ENCODE measurements around the gene ADAMTS19.
"Not testable (repeated sequence)": the region's sequence is repeated elsewhere in the genome, so short reads cannot be mapped to it uniquely, and the experiment has no call there.

The ADAMTS19 gene, protein sequence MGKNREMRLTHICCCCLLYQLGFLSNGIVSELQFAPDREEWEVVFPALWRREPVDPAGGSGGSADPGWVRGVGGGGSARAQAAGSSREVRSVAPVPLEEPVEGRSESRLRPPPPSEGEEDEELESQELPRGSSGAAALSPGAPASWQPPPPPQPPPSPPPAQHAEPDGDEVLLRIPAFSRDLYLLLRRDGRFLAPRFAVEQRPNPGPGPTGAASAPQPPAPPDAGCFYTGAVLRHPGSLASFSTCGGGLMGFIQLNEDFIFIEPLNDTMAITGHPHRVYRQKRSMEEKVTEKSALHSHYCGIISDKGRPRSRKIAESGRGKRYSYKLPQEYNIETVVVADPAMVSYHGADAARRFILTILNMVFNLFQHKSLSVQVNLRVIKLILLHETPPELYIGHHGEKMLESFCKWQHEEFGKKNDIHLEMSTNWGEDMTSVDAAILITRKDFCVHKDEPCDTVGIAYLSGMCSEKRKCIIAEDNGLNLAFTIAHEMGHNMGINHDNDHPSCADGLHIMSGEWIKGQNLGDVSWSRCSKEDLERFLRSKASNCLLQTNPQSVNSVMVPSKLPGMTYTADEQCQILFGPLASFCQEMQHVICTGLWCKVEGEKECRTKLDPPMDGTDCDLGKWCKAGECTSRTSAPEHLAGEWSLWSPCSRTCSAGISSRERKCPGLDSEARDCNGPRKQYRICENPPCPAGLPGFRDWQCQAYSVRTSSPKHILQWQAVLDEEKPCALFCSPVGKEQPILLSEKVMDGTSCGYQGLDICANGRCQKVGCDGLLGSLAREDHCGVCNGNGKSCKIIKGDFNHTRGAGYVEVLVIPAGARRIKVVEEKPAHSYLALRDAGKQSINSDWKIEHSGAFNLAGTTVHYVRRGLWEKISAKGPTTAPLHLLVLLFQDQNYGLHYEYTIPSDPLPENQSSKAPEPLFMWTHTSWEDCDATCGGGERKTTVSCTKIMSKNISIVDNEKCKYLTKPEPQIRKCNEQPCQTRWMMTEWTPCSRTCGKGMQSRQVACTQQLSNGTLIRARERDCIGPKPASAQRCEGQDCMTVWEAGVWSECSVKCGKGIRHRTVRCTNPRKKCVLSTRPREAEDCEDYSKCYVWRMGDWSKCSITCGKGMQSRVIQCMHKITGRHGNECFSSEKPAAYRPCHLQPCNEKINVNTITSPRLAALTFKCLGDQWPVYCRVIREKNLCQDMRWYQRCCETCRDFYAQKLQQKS

DNA sequence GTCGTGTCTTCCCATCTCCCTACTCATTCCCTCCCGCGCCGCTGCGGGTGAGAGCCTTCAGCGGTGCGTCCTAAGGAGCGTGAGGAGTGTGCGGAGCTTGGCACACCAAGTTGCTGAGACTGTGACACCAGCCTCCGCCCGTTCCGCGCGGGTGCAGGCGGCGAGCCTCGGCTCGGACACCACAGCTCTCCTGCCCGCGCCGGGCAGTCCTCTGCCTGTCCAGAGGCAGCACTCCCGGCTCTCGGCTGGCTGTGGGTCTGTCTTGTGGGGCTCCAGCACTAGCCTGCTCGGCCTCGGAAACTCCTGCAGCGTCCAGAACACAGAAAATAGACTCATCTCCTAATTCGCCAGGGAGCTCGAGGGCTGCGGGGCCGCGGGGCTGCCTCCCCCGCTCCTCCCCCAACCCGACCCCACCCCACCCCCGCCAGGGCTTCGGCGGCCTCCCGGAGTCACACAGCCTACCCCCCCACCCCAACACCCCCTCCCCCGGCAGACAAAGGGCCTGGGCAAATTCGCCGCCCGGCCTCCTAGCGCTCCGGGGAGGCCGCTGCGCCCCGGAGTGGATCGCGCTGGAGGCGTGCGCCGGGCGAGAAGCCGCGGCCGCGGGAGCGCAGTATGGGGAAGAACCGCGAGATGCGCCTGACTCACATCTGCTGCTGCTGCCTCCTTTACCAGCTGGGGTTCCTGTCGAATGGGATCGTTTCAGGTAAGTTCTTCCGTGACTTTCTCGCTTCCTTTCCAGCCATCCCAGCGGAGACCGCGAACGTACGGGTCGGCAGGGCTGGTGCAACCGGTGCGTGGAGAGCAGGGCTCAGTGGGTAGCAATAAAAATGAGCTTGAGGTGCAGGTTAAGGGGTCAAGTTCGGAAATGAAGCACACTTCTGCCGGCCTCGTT lies at the start of gene ADAMTS19:
Gene ADAMTS19 (plus strand): TSS at position 522 of the 895 bp plus-strand sequence. CDS start 94 bp downstream, at position 616.
- DNase-seq (ENCODE audit: low read depth in 1 of 2, low spot score in 1 of 2), result no peak

DNA sequence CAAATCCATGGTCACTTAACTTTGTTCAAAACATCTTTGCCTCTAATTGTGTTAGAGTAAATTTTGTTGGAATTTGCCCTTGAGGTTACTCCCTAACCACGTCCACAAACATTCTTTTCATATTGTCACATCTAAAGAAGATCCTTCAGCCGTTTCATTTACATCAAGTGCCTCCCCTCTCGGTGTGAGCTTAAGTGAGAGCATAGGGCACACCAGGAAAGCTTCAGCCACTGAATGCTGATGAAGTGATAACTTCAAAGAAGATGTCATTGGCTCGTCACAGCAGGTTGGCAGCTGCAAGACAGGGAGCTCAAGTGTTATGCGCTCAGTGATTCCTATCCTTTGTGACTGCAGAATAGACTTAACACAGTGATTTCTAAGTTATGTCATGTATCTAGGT lies 49.6 kb upstream of the ADAMTS19 start:
- DNase-seq (ENCODE audit: low read depth in 1 of 2, low spot score in 1 of 2), result no peak

DNA sequence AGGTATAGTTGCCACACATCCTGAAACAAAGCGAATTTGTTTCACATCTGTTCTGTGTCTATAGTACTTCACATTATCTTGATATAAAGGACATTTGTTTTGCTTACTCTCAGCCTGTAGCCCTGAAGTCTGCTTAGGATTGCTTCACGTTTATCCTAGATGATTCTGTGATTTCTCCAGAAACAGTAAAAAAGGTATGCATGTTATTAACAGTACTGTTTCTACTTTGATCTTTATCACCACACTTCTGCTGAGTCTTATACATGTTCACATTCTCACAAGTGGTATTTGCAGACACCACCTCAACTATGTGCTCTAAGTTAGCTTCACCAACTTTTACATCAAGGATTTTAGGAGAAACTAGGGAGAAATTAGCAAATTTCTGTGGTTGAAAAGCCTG lies 47.4 kb upstream of the ADAMTS19 start:
- no peak for DNase-seq (ENCODE audit: low read depth in 1 of 2, low spot score in 1 of 2)

DNA sequence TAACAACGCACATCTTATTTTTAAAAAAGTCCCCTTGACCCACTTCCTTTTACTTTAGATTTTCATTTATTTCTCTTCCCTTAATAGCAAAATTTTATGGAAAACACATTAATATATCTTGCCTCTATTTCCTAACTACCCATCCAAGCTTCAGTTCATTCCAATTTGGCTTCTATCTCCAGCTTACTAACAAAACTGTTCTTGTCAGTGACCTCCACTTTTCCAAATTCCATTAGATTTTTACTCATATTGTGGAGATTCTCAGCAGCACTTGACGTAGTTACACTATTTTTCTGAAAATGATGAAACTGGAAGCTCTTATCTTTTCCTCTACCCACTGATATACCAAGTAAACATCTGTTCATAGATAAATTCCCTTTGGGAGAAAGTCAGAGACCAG lies 46.5 kb upstream of the ADAMTS19 start:
- no peak for DNase-seq (ENCODE audit: low read depth in 1 of 2, low spot score in 1 of 2)

DNA sequence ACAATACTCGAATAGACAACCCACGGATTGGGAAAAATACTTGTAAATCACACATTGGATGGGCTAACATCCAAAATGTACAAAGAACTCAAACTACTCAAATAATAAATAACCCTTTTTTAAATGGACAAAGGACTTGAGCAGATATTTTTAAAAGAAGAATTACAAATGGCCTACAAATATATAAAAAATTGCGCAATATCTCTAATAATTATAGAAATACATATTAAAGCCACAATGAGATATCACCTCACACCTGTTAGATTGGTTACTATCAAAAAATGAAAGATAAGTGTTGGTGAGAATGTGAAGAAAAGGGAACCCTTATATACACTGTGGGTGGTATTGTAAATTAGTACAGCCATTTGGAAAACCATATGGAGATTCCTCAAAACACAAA lies 40.8 kb upstream of the ADAMTS19 start:
- DNase-seq (ENCODE audit: low read depth in 1 of 2, low spot score in 1 of 2), result no peak

DNA sequence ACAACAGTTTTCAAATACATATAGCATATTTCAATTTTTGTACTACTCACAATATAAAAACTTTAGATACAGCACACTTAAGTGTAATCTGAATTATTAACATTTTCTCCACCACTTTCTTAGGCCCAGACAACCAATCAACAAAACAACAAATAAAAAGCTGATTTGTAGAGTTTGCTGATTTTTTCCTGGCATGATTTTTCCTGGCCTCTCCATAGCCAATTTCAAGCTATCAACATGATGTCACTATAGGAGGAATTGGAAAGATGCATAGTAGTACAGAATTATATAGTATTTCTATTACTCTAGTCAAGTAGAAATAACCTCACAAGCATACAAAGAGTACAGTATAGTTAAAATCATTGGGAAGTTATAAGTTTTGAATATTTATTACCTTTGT lies 35.1 kb upstream of the ADAMTS19 start:
- no peak for DNase-seq (ENCODE audit: low read depth in 1 of 2, low spot score in 1 of 2)

DNA sequence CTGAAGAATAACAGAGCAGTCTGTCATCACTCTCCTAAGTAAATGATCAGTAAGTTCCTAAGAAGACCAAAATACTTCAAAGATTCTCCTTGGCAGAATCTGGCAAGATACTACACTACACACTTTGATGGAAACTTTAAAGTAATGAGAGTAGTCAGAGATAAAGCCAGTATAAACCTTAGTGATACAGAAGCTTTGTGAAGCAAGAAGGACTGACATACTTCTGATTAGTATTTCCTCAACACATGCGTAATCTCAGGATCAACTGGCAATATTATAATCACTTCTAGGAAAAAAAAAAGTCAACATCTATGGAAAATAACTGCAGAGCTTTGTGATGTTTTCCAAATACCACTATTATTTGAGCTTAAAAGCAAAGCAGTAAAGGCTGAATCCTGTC lies 34.0 kb upstream of the ADAMTS19 start:
- no peak for DNase-seq (ENCODE audit: low read depth in 1 of 2, low spot score in 1 of 2)

DNA sequence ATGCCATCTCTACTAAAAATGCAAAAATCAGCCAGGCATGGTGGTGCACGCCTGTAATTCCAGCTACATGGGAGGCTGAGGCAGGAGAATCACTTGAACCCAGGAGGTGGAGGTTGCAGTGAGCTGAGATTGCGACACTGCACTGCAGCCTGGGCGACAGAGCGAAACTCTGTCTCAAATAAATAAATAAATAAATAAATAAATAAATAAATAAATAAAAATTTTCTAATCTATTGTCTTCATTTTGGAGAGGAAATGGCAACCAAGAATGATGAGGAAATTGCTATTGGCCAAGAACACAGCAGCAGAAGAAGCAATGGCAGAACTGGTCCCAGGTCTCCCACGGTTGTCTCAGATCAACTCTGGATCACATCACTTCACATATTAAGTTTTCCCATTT lies 31.5 kb upstream of the ADAMTS19 start:
- DNase-seq (ENCODE audit: low read depth in 1 of 2, low spot score in 1 of 2), result not testable (repeated sequence)

DNA sequence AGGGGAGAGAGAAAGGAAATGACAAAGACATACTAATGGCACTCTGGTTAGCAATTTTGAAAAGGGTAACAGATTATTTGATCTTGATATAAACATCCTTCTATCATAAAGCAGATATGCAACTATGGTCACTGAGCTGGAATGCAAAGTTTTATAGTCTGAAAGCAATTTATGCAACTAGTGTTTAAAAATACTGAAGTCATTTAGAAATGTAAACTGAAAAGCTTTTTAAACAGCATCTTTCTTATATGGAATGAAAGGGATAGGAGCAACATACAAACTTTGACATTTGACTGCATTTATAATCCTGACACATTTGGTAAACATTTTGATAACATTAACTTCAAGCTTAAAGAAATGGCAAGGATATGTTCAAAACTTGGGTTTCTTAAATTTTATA lies 28.7 kb upstream of the ADAMTS19 start:
- no peak for DNase-seq (ENCODE audit: low read depth in 1 of 2, low spot score in 1 of 2)

DNA sequence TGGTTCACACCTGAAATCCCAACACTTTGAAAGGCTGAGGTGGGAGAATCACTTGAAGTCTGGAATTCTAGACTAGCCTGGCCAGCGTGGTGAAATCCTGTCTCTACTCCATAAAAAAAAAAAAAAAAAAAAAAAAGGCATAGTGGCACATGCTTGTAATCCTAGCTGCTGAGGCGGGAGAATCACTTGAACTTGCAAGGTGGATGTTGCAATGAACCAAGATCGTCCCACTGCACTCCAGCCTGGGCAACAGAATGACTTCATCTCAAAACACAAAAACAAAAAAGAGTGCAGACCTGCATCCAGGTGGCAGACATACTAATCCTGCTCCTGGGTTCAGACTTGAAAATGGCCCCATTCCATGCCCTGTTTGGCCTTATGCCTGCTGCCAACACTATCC lies 21.8 kb upstream of the ADAMTS19 start:
- no peak for DNase-seq (ENCODE audit: low read depth in 1 of 2, low spot score in 1 of 2)

DNA sequence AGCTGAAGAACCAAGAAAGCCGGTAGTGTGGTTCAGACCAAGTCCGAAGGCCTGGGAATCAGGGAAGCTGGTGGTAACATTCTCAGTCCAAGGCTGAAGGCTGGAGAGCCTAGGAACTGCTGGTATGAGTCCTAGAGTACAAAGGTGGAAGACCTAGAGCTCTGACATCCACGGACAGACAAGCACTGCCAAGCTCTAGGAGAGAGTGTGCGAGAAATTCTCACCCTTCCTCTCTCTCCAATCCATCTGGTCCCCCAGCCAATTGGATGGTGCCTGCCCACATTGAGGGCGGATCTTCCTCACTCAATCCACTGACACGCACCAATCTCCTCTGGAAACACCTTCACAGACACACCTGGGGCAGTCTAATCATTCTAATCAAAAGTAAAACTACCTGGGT lies 19.7 kb upstream of the ADAMTS19 start:
- no peak for DNase-seq (ENCODE audit: low read depth in 1 of 2, low spot score in 1 of 2)

DNA sequence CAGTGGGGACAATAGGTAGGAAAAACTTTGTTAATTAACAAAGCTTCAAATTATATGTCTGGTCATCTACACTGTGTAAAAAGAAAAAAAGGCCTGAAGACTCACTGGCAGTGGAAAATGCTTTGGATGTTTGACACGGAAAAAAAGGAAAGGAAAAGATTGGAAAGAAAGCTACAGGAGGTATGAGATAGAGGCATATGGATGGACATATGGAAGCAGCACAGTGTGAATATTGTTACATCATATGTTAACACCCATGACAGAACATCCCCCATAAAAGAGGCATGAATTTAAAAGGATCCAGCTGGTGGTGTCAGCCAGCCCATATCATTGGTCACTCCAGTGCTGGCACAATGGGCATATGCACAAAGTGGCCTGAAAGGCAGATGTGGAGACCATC lies 19.0 kb upstream of the ADAMTS19 start:
- no peak for DNase-seq (ENCODE audit: low read depth in 1 of 2, low spot score in 1 of 2)

DNA sequence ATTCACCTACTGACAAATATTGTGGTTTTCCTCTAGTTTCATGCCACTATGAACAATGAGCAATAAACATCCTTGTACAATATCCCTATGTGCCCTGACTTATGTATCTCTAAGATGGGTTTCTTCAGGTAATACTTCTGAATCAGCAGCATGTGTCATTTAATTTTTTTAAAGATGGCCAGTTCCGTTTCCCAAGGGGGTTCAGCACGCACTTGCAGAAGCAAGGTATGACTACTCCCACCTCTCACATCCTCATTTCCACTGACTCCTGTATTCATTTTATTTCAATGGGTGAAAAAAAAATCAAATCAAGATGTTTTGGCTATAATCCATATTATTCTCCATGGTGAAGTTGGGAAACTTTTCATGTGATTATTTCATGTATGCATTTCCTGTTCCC lies 14.7 kb upstream of the ADAMTS19 start:
- no peak for DNase-seq (ENCODE audit: low read depth in 1 of 2, low spot score in 1 of 2)

DNA sequence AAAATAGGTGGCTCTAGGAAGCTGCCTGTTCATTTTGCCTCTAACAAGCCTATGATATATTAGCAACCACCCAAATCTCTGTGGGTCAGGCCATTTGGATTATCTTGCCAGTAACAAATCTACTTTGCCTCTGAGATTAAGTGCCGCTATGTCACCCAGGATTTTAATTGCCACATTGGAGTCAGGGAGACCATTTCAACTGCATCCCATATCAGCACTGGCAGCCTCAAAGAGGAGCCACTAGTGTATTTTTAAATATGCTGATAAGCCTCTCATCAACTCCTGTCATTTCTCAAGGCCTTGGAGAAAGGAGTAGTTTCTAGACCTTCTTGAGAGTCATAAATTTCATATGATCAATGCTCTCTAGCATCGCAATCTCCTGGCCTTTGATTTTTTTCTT lies 12.1 kb upstream of the ADAMTS19 start:
- no peak for DNase-seq (ENCODE audit: low read depth in 1 of 2, low spot score in 1 of 2)

DNA sequence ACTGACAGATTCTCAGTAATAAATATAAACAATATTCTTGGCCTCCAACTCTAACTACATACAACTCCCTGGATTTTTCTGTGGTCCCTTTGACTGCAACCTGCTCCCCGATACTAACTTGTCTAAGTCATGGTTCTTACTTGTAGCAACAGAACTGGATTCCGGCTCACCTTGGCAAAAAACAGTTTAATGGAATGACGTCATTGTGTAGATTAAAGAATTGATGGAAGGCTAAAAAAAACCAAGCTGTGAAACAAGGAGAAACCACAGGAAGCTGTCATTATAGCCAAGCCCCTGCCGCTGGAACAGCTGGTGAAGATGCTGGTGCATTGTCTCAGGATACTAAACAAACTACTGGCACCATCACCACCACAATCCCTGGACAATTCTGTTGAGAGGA lies 11.4 kb upstream of the ADAMTS19 start:
- DNase-seq (ENCODE audit: low read depth in 1 of 2, low spot score in 1 of 2), result no peak

DNA sequence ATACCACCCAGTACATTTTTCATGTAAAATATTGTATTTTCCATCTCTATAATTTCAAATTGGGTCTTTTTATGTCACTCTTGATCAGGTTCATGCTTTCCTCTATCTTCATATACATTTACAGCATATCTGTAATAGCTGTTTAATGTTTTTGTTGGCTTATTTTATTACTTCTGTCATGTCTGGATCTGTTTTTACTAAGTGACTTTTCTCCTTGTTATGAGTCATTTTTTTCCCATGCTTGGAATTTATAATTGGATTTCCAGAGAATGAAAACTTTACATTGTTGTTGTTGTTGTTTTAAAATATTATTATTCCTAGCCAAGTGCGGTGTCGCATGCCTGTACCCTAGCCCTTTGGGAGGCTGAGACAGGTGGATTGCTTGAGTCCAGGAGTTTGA lies 5.6 kb upstream of the ADAMTS19 start:
- DNase-seq (ENCODE audit: low read depth in 1 of 2, low spot score in 1 of 2), result no peak

DNA sequence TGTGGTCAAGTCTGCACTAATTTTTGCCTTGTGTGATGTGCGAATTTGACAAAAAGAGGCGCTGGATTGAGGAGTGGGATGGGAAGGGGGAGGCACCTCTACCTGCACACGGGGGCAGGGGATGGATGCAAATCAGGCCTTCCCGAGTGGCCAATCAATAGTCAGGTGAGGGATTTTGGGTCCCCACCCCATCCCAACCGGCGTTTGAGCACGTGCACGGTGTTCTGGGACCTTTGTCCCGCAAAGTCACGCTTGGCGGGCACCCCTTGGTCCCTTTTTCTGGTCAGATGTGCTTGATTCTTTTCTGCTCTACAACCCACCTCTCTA lies 685 bp upstream of the ADAMTS19 start:
- no peak for DNase-seq (ENCODE audit: low read depth in 1 of 2, low spot score in 1 of 2)

DNA sequence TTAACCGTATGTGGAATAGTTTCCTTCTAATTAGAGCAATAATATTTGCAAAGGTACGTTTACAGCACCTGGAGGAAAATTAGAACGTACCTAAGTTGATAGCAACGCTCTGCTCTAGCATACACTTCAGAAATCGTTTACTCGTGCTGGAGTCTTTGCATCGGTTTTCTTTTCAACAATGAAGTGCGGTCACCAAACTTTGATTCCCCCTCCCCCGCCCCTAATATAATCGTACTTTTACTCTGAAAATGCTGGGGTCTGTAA lies 506 bp downstream of the ADAMTS19 start:
- no peak for DNase-seq (ENCODE audit: low read depth in 1 of 2, low spot score in 1 of 2)

DNA sequence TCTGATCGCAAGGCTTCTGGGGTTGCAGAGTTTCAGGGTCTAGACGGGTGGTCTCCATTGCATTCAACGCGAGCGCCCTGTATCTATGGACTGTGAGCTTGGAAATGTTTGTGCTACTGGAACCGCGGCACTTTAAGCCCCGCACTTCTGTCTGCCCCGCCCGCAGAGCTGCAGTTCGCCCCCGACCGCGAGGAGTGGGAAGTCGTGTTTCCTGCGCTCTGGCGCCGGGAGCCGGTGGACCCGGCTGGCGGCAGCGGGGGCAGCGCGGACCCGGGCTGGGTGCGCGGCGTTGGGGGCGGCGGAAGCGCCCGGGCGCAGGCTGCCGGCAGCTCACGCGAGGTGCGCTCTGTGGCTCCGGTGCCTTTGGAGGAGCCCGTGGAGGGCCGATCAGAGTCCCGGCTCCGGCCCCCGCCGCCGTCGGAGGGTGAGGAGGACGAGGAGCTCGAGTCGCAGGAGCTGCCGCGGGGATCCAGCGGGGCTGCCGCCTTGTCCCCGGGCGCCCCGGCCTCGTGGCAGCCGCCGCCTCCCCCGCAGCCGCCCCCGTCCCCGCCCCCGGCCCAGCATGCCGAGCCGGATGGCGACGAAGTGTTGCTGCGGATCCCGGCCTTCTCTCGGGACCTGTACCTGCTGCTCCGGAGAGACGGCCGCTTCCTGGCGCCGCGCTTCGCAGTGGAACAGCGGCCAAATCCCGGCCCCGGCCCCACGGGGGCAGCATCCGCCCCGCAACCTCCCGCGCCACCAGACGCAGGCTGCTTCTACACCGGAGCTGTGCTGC lies 1.0 kb downstream of the ADAMTS19 start:
- DNase-seq (ENCODE audit: low read depth in 1 of 2, low spot score in 1 of 2), result no peak

DNA sequence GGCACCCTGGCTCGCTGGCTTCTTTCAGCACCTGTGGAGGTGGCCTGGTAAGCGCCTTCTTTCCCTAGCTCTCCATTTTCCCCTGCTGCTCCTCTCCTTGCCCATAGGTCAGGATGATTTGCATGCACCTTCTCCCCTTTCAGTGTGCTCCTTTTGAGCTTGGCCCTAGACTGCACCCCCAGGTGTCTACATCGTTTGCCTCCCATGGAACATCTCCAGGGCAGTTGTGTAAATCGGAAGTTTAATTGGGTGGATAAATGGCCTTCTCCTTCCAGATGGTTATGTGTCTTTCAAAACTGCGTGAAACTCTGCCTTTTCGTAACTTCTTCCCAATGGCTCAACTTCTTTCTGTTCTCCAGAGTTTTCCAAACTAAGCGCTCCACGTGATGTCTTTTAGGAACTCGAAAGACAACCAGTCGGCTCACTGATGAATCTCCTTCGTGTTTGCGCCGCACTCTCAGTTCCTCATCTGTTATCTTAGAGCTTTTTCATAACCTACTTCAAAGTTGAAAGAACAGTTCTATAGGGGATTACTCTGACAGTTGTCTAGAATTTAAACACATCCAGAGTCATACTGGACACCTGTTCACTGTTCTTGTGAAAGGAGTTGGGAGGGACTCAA lies 1.7 kb downstream of the ADAMTS19 start:
- DNase-seq (ENCODE audit: low read depth in 1 of 2, low spot score in 1 of 2), result no peak

All from activated CD4-positive, alpha-beta T cell treated with anti-CD3 and anti-CD28 coated beads, Interleukin-2, amount 50 U/mL, for 24 hours (primary cell).